Naive thymus-derived CD8-positive, alpha-beta T cell (primary cell): ENCODE data around the gene RNU2-63P. TPM values are rescaled to one million over a fixed set of nuclear protein-coding genes. Genes with fewer than 3 reads are reported as not detected.

Source experiments
- ATAC-seq, 2 donors: fragments of 150-1000 bp; cut with Tn5 transposase in 1 of 2; sonication (Bioruptor Pico), chemical (Tn5 transposase) in 1 of 2; 1 replicate in 1 of 2; 2 replicates in 1 of 2; pipeline ENCODE4 v1.10.0; 2021; ENCODE audit warnings: mild to moderate bottlenecking in 2 of 2, moderate library complexity in 2 of 2
- POLR2A ChIA-PET: fragments of 350-600 bp; sonication (Branson Sonifier 250); formaldehyde crosslinking; loops from one replicate; lab custom pipeline; 2021; ENCODE audit warnings: antibody characterized with exemption; lab: Charles Lee
- DNase-seq, 10 donors: peaks; one replicate each; pipeline versions ENCODE4 v3.0.0 to v3.0.0-alpha.2; 2020 to 2022
- H3K27ac Mint-ChIP-seq, 10 donors: one replicate each; pipeline ENCODE4 v1.8.0; 2020 to 2022; ENCODE audit warnings: mild to moderate bottlenecking in 10 of 10, mixed read lengths in 10 of 10, moderate library complexity in 4 of 10, inconsistent platforms in 1 of 10
- H3K27me3 Mint-ChIP-seq, 5 donors: one replicate each; pipeline ENCODE4 v1.8.0; 2021 to 2022; ENCODE audit warnings: mixed read lengths in 5 of 5
- H3K36me3 Mint-ChIP-seq, 3 donors: one replicate each; pipeline ENCODE4 v1.8.0; 2020 to 2022; ENCODE audit warnings: mixed read lengths in 3 of 3, mild to moderate bottlenecking in 2 of 3, inconsistent platforms in 1 of 3
- H3K4me1 Mint-ChIP-seq, 4 donors: one replicate each; pipeline ENCODE4 v1.8.0; 2021 to 2022; ENCODE audit warnings: mixed read lengths in 4 of 4
- H3K4me3 Mint-ChIP-seq, 10 donors: one replicate each; pipeline ENCODE4 v1.8.0; 2020 to 2022; ENCODE audit warnings: mild to moderate bottlenecking in 10 of 10, mixed read lengths in 10 of 10, moderate library complexity in 6 of 10, inconsistent platforms in 1 of 10
- H3K9me3 Mint-ChIP-seq, 9 donors: one replicate each; pipeline ENCODE4 v1.8.0; 2020 to 2022; ENCODE audit warnings: mixed read lengths in 9 of 9, mild to moderate bottlenecking in 3 of 9, inconsistent platforms in 1 of 9, moderate library complexity in 1 of 9
- polyA plus RNA-seq, 3 donors: library from polyadenylated mRNA; unstranded; fragments of 300-500 nt; fragmentation: Illumina TruSeq; gene quantifications; one replicate each; pipeline ENCODE4 v1.2.3, GENCODE V29; 2021
- total RNA-seq, 8 experiments: library from RNA in 2 of 8; stranded (reverse) in 2 of 8; gene quantifications; one replicate each; pipeline ENCODE4 v1.2.3 and lab custom pipeline; 2021 to 2026

Gene RNU2-63P
- total RNA-seq (1 to 10 TPM; 3.5 to 3.7 TPM), polyA plus RNA-seq (1 to 10 TPM in 1 of 3 donors, not detected in 2; 8.5 TPM), total RNA-seq (lab: John Stamatoyannopoulos, UW) (0.07 to 9.3 (median 1.1) reads per million in 6 experiments)

- Mint-ChIP-seq H3K9me3 (peaks cover 0 to 5% (median 0%) of the 10 kb centered on the region in 9 donors), H3K27me3 (no peaks in the 10 kb centered on the region), H3K36me3 (no peaks in the 10 kb centered on the region), H3K4me1 (peaks cover 10 to 25% (median 20%) of the 10 kb centered on the region in 4 donors), H3K27ac (peak within 1 kb of the TSS; percentile 97 to 100 (median 99)), H3K4me3 (peak within 1 kb of the TSS; percentile 87 to 99 (median 98))
- POLR2A ChIA-PET: interaction anchor here (0.6 to 1.2 kb wide), 4 partner anchors 20 to 524 kb away, joined by 3 to 6 read pairs (median 4); no protein-coding TSS in a partner anchor
- DNase-seq (peak; percentile 58 to 95 (median 77)), ATAC-seq (peak; percentile 85 to 88)
Observed at GRCh38 chr2:88016086-88016959, at the start of gene RNU2-63P. Gene RNU2-63P, minus strand, starts transcription at chr2:88016547.

- ATAC-seq: no peak
- Mint-ChIP-seq H3K9me3 (no peaks in the 10 kb centered on the region), H3K4me1 (peaks cover 6 to 18% (median 11%) of the 10 kb centered on the region in 4 donors), H3K36me3 (no peaks in the 10 kb centered on the region), H3K4me3 (no peak overlapping the region), H3K27ac (no peak overlapping the region), H3K27me3 (no peaks in the 10 kb centered on the region)
- no peak for DNase-seq
- POLR2A ChIA-PET: no interaction called here
Observed at GRCh38 chr2:88061295-88061694, 44.9 kb upstream of the RNU2-63P start.

GRCh38 chr2:88060907-88061275, 44.5 kb upstream of the RNU2-63P start:
- H3K27ac Mint-ChIP-seq: no peak overlapping the region
- peaks cover 8 to 22% (median 15%) of the 10 kb centered on the region in 4 donors for H3K4me1 Mint-ChIP-seq
- no peaks in the 10 kb centered on the region for H3K36me3 Mint-ChIP-seq
- no peaks in the 10 kb centered on the region for H3K9me3 Mint-ChIP-seq
- no peak overlapping the region for H3K4me3 Mint-ChIP-seq
- no peak for DNase-seq
- H3K27me3 Mint-ChIP-seq: no peaks in the 10 kb centered on the region
- POLR2A ChIA-PET: interaction anchor here (1.4 kb wide), 1 partner anchor 109 kb away, joined by 6 read pairs; the partner anchor contains the start of gene THNSL2
- no peak for ATAC-seq

DNA sequence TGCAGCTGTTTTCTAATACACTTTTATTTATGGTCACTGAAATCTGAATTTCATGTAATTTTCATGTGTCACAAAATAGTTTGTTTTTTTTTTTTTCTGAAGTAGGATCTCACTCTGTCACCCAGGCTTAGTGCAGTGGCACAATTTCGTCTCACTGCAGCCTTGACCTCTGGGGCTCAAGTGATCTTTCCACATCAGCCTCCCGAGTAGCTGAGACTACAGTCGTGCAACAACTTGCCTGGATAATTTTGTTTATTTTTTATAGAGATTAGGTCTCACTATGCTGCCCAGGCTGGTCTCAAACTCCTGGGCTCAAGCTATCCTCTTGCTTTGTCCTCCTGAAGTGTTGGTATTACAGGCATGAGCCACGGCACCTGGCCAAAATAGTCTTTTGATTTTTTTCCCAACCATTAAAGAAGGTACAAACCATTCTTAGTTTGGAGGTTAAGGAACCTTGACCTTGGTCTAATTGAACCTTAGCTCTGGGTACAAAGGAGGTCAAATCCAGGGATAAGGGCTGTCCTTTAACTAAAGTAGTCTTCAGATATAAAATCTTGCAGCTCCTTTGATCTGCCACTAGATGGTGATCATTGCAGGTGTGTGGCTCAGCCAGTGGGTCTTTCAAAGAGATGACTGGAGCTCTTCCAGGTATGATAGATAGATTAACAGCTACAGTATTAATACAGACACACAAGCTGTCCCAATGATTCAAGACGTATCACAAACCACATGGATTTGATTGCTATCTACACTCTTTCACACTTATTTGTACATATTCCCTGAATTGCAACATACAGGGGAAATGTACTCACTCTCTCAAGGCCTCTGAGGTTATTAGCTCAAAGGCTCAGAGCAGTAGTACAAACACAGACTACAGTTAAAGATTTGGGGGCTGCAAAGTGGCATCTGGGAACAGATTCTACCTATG, 43.9 kb upstream of the RNU2-63P start:
- POLR2A ChIA-PET: interaction anchor here (0.6 to 1.4 kb wide), 3 partner anchors 45 to 114 kb away, joined by 3 to 6 read pairs (median 4); partner anchors contain the start of gene THNSL2
- no peak overlapping the region for H3K27ac Mint-ChIP-seq
- peaks cover 11 to 24% (median 19%) of the 10 kb centered on the region in 4 donors for H3K4me1 Mint-ChIP-seq
- H3K36me3 Mint-ChIP-seq: no peaks in the 10 kb centered on the region
- no peaks in the 10 kb centered on the region for H3K27me3 Mint-ChIP-seq
- no peak overlapping the region for H3K4me3 Mint-ChIP-seq
- ATAC-seq (peak; percentile 24 to 34), DNase-seq (peak in 7 of 10 donors; percentile 16 to 65 (median 58))
- H3K9me3 Mint-ChIP-seq: no peaks in the 10 kb centered on the region

- ATAC-seq: no peak
- H3K4me1 Mint-ChIP-seq: peaks cover 26 to 45% (median 40%) of the 10 kb centered on the region in 4 donors
- peak in 3 of 10 donors; percentile 22 to 35 (median 25) for DNase-seq
- POLR2A ChIA-PET: no interaction called here
- H3K4me3 Mint-ChIP-seq: peak overlapping the region in 1 of 10 donors; percentile 25
- no peaks in the 10 kb centered on the region for H3K27me3 Mint-ChIP-seq
- peak overlapping the region in 8 of 10 donors; percentile 35 to 100 (median 57) for H3K27ac Mint-ChIP-seq
- H3K36me3 Mint-ChIP-seq: peaks cover 0 to 3% (median 0%) of the 10 kb centered on the region in 3 donors
- H3K9me3 Mint-ChIP-seq: no peaks in the 10 kb centered on the region
Observed at GRCh38 chr2:88058191-88058590, 41.8 kb upstream of the RNU2-63P start.

DNA sequence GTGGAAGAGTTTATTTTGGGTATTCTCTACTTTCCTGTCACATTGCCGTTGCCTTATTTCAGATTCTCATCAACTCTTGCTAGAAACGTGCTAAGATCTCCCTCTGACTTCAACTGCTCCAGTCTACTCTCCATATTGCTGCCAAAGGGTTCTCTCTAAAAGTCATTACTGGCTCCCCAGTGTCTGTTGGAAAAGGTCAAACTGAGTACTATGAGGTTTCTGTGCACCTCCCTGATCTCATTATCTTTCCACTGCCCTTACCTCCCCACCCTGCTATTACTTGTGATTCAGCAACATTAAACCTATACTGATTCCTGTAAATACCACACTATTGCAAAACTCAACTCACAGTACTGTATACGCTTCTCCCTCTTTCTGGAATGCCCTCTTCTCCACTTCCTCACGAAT, 41.1 kb upstream of the RNU2-63P start:
- Mint-ChIP-seq H3K27me3 (no peaks in the 10 kb centered on the region), H3K4me1 (peaks cover 30 to 52% (median 47%) of the 10 kb centered on the region in 4 donors), H3K36me3 (peaks cover 0 to 5% (median 0%) of the 10 kb centered on the region in 3 donors), H3K9me3 (no peaks in the 10 kb centered on the region), H3K4me3 (peak overlapping the region in 3 of 10 donors; percentile 7 to 22 (median 19)), H3K27ac (peak overlapping the region in 3 of 10 donors; percentile 35 to 100 (median 36))
- POLR2A ChIA-PET: no interaction called here
- ATAC-seq (no peak), DNase-seq (no peak)

DNA sequence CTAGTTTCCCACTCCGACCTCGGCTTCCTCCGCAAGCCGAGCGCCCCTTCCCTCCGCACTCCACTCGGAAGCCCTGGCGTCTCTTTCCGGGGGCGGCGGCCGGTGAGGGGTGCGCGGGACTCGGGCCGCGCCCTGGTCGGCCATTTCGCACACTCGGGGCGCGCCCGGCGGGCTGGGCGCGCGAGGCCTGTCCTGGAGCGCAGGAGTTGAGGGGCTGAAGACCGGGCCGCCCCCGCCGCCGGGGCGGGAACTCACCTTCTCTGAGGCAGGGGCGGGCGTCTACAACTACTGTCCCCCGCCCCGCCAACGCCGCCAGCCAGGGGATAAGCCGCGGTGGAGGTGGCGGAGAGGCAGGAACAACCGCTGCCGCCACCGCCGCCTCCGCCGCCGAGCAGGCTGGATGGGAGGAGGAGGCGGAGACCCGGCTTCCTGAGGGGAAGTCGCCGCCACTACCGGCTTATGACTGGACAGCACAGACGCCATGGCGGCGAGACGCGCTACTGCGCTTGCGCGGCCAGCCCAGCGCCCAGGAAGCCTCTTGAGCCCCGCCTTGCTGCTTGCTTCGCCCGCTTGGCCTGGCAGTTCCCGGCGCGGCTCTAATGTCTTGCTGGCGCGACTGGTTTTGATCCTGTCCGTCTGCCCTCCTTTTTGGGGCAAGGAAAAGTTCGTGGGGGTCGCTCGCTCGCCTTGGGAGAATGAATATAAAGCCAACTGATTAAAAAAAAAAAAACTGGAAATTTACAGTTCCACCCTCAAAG, 39.2 kb upstream of the RNU2-63P start, which contains the start of gene KRCC1:
Gene KRCC1, minus strand, starts transcription at position 413 of the 758 bp plus-strand sequence. CDS start 27,220 bp downstream, outside the sequence.
- ATAC-seq (peak; percentile 92 to 94), DNase-seq (peak; percentile 89 to 96 (median 92))
- POLR2A ChIA-PET: interaction anchor here (1.2 kb wide), 1 partner anchor 39 kb away, joined by 5 read pairs; the partner anchor contains the start of gene RNU2-63P
- H3K4me3 Mint-ChIP-seq: peak within 1 kb of the TSS; percentile 85 to 97 (median 96)
- peaks cover 0 to 10% (median 4%) of the 10 kb centered on the region in 3 donors for H3K36me3 Mint-ChIP-seq
- H3K9me3 Mint-ChIP-seq: no peaks in the 10 kb centered on the region
- no peaks in the 10 kb centered on the region for H3K27me3 Mint-ChIP-seq
- peaks cover 30 to 62% (median 53%) of the 10 kb centered on the region in 4 donors for H3K4me1 Mint-ChIP-seq
- peak within 1 kb of the TSS; percentile 94 to 100 (median 98) for H3K27ac Mint-ChIP-seq

- Mint-ChIP-seq H3K27ac (peak overlapping the region; percentile 91 to 100 (median 98)), H3K36me3 (peaks cover 0 to 13% (median 5%) of the 10 kb centered on the region in 3 donors), H3K9me3 (no peaks in the 10 kb centered on the region), H3K27me3 (no peaks in the 10 kb centered on the region), H3K4me3 (peak overlapping the region; percentile 85 to 97 (median 96)), H3K4me1 (peaks cover 30 to 60% (median 53%) of the 10 kb centered on the region in 4 donors)
- DNase-seq (peak in 2 of 10 donors; percentile 6 to 19), ATAC-seq (no peak)
- POLR2A ChIA-PET: interaction anchor here (0.9 to 1.2 kb wide), 2 partner anchors 38 to 115 kb away, joined by 4 to 5 read pairs; partner anchors contain the start of genes RNU2-63P and THNSL2
Observed at GRCh38 chr2:88054782-88055370, 38.5 kb upstream of the RNU2-63P start.

DNA sequence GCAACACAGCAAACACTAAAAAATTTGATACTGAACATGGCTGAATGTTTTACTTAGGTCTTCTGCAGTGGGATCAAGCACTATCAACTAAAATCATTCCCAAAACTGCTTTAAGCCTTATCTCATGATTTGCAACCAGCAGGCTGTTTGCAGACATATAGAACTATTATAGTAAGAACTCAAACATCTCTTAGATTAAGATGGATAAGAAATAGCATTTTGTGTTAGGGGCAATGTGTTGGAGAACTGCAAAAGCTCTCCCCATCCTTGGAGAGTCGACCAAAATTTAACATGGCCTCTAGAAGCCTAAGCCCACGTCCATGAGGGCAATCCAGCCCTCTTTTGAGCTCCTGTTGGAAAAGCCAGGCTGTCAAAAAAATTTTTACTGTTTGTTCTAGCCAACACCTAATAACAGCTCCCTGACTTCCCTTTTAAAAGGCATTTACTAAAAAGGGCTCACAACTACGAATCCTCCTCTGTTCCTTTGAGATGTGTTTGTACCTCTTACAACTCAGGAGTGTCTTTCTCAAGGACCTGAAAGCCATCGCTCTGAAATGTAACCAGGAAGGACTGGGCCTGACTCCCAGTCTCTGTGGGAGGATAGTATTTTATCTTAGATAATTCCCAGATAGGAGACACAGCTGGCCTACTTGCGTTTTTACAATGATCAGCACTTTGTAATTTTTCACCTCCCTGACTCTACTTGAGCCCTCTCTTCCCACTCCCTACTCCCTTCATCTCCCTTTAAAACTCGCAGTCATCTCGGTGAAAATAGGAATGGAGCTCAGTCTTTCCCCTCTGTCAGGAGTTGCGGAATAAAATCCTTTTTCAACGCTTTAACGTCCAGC, 37.8 kb upstream of the RNU2-63P start:
- POLR2A ChIA-PET: interaction anchor here (0.9 to 1.2 kb wide), 2 partner anchors 37 to 116 kb away, joined by 4 to 5 read pairs; partner anchors contain the start of genes RNU2-63P and THNSL2
- peaks cover 0 to 13% (median 5%) of the 10 kb centered on the region in 3 donors for H3K36me3 Mint-ChIP-seq
- H3K9me3 Mint-ChIP-seq: no peaks in the 10 kb centered on the region
- no peaks in the 10 kb centered on the region for H3K27me3 Mint-ChIP-seq
- DNase-seq: no peak
- peak overlapping the region; percentile 91 to 100 (median 98) for H3K27ac Mint-ChIP-seq
- H3K4me3 Mint-ChIP-seq: peak overlapping the region; percentile 85 to 97 (median 96)
- no peak for ATAC-seq
- H3K4me1 Mint-ChIP-seq: peaks cover 30 to 66% (median 55%) of the 10 kb centered on the region in 4 donors

- no peaks in the 10 kb centered on the region for H3K9me3 Mint-ChIP-seq
- POLR2A ChIA-PET: interaction anchor here (0.6 kb wide), 1 partner anchor 9 kb away, joined by 5 read pairs; no protein-coding TSS in a partner anchor
- no peaks in the 10 kb centered on the region for H3K27me3 Mint-ChIP-seq
- peaks cover 0 to 13% (median 5%) of the 10 kb centered on the region in 3 donors for H3K36me3 Mint-ChIP-seq
- DNase-seq (no peak), ATAC-seq (no peak)
- peak overlapping the region; percentile 16 to 100 (median 97) for H3K27ac Mint-ChIP-seq
- H3K4me3 Mint-ChIP-seq: peak overlapping the region in 7 of 10 donors; percentile 40 to 97 (median 94)
- H3K4me1 Mint-ChIP-seq: peaks cover 32 to 68% (median 53%) of the 10 kb centered on the region in 4 donors
Observed at GRCh38 chr2:88053296-88053695, 36.9 kb upstream of the RNU2-63P start.
